Colonic mucosa (tissue), 4 donors: ENCODE results near the gene ACOX1. TPM values are rescaled to one million over a fixed set of nuclear protein-coding genes. Genes with fewer than 3 reads are reported as not detected.

ENCODE experiments used
- DNase-seq: peaks from one replicate; pipeline ENCODE4 v3.0.0-alpha.2; 2020
- H3K27ac ChIP-seq: fragments of 200-600 bp; one replicate; pipeline ENCODE4 v1.8.0; 2021
- H3K27me3 ChIP-seq: fragments of 200-600 bp; one replicate; pipeline ENCODE4 v1.8.0; 2021
- H3K36me3 ChIP-seq: fragments of 200-600 bp; one replicate; pipeline ENCODE4 v1.8.0; 2021
- H3K4me1 ChIP-seq: fragments of 200-600 bp; one replicate; pipeline ENCODE4 v1.8.0; 2021; ENCODE audit warnings: mild to moderate bottlenecking
- H3K4me3 ChIP-seq: fragments of 200-600 bp; one replicate; pipeline ENCODE4 v1.8.0; 2021
- H3K9ac ChIP-seq, 2 donors: one replicate each; pipeline ENCODE4 v1.7.0; 2013; ENCODE audit warnings: control low read depth in 2 of 2, low read depth in 2 of 2, low read length in 2 of 2
- H3K9me3 ChIP-seq: fragments of 200-600 bp; one replicate; pipeline ENCODE4 v1.8.0; 2021
- CTCF ChIP-seq: fragments of 200-600 bp; IDR thresholded peaks from one replicate; pipeline ENCODE4 v1.8.0; 2022; ENCODE audit warnings: antibody characterized with exemption, mild to moderate bottlenecking
- intact Hi-C: fragments of 100-400 bp; cut with DNase I; formaldehyde crosslinking; loops from one replicate; pipeline ENCODE4 v1.14.1; 2022
- total RNA-seq, 2 donors: library from RNA; stranded (reverse); fragmentation: NEBNext Ultra II Directional in 1 of 2; extraction: Animal tissue kit (Norgen Biotek cat#: 25700) in 1 of 2; gene quantifications; one replicate each; pipeline ENCODE4 v1.2.1, GENCODE V29; 2021
- donor health status: healthy.
- donor health status: DM: no; HTN: no; CAD: no.
- donor health status: DM: no; HTN: no; CAD: no.

The ACOX1 gene
- total RNA-seq, 2 donors from 2014 or later, result 110 to 136 TPM

GRCh38 chr17:76007850-76008165 is 28.8 kb upstream of the ACOX1 start:
- intact Hi-C loops, result loop anchor here (2.0 kb wide), 1 partner anchor 101 kb away; no protein-coding TSS in a partner anchor

GRCh38 chr17:76007131-76007849 is 28.3 kb upstream of the ACOX1 start:
- Histone ChIP-seq H3K9ac (no peak overlapping the region), H3K9me3 (no peaks in the 10 kb centered on the region), H3K27ac (no peak overlapping the region), H3K27me3 (no peaks in the 10 kb centered on the region), H3K36me3 (no peaks in the 10 kb centered on the region), H3K4me3 (no peak overlapping the region), H3K4me1 (no peaks in the 10 kb centered on the region)
- no peak for TF ChIP-seq CTCF
- intact Hi-C loops, result loop anchor here (2.0 kb wide), 1 partner anchor 100 kb away; no protein-coding TSS in a partner anchor
- no peak for DNase-seq

More at GRCh38 chr17:76007850-76008165, 28.8 kb upstream of the ACOX1 start:
- H3K27ac ChIP-seq, result no peak overlapping the region
- H3K9ac ChIP-seq, result no peak overlapping the region
- no peak for TF ChIP-seq CTCF
- no peaks in the 10 kb centered on the region for H3K9me3 ChIP-seq
- no peaks in the 10 kb centered on the region for H3K27me3 ChIP-seq
- no peaks in the 10 kb centered on the region for H3K36me3 ChIP-seq
- no peak for DNase-seq
- H3K4me3 ChIP-seq, result no peak overlapping the region
- no peaks in the 10 kb centered on the region for H3K4me1 ChIP-seq

DNA sequence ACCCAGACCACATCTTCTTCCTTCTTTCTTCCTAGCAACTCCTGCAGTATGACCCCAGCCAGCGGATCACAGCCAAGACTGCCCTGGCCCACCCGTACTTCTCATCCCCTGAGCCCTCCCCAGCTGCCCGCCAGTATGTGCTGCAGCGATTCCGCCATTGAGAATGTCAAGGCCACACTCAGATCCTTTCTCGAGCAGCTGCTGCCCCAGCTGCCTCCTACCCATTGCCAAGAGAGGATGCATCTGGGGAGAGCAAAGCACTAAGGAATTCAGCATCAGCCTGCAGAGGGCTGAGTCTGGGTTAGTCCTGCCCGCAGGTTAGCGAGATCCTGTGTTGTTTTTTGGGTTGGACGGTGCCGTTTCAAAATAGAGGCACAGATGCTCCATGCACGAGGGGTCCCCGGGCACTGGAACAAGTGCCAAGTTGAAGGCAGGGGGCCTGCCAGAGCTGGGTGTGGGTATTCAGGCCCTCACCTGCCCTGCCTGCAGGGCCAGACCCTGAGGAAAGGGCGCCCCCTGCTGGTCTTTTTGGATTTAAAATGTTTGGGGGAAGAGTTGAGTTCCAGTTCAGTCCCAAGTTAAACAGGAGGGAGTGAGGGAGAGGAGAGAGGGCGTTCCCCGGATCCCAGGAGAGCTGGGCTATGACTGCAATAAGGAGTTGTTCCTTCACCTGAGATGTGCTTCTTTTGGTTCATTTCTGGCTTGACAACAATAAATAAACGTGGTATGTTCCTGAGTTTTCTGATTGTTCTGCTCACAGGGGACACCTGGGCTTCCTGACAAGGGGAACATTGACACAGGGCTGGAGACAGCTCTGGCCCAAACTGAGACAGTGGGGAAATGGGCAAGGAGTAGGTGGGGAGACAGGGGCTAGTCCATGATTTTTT is 26.5 kb upstream of the ACOX1 start:
- Histone ChIP-seq H3K27ac (no peak overlapping the region), H3K4me1 (peaks cover 4% of the 10 kb centered on the region), H3K36me3 (no peaks in the 10 kb centered on the region), H3K9me3 (no peaks in the 10 kb centered on the region), H3K4me3 (no peak overlapping the region), H3K27me3 (no peaks in the 10 kb centered on the region), H3K9ac (no peak overlapping the region)
- peak; percentile 95 for DNase-seq
- peak; percentile 78 for TF ChIP-seq CTCF
- intact Hi-C loops, result loop anchor here (2.0 kb wide), 1 partner anchor 99 kb away; no protein-coding TSS in a partner anchor

DNA sequence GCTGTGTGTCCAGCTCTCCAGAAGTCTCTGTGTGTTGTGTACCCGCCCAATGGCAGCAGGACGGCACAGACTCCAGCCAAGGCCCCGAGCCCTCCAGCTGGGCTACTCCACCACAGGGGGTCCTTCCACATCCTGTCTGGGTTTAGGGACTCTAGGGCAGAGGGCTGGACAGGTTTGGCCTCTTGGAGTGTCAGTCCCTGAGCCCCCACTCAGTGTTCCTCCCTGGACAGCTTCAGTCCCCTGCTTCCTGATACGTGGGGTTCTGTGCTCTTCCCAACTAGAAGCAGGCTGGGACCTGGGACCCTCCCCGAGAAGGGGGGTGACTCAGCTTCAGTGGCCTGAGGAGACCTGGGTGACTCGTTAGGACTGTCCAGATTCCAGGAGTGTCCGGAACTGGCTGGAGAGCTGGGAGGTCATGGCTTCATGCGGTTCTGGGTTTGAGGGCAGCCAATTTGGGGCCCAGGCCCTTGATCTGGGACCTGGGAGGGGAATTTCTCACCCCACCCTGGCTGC is 25.8 kb upstream of the ACOX1 start:
- no peak overlapping the region for H3K4me3 ChIP-seq
- TF ChIP-seq CTCF, result no peak
- no peaks in the 10 kb centered on the region for H3K9me3 ChIP-seq
- H3K36me3 ChIP-seq, result no peaks in the 10 kb centered on the region
- no peak overlapping the region for H3K27ac ChIP-seq
- H3K4me1 ChIP-seq, result peaks cover 5% of the 10 kb centered on the region
- H3K27me3 ChIP-seq, result no peaks in the 10 kb centered on the region
- intact Hi-C loops, result no loop called here
- DNase-seq, result no peak
- peak overlapping the region in 1 of 2 donors; percentile 3 for H3K9ac ChIP-seq

DNA sequence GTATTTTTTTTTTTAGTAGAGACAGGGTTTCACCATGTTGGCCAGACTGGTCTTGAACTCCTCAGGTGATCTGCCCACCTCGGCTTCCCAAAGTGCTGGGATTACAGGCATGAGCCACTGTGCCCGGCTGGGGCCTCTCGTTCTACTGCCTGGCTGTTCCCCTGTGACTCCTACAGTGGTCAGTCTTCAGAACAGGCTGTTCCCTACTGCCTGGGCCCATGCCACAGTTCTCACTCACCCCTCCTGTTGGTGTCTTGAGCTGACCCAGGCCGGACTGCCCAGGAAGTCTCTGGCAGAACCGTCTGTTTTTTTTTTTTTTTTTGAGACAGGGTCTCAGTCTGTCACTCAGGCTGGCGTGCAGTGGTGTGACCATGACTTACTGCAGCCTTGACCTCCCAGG is 24.9 kb upstream of the ACOX1 start:
- H3K9ac ChIP-seq, result no peak overlapping the region
- intact Hi-C loops, result no loop called here
- DNase-seq, result no peak
- H3K27me3 ChIP-seq, result no peaks in the 10 kb centered on the region
- TF ChIP-seq CTCF, result no peak
- no peaks in the 10 kb centered on the region for H3K36me3 ChIP-seq
- H3K27ac ChIP-seq, result peak overlapping the region; percentile 48
- no peak overlapping the region for H3K4me3 ChIP-seq
- no peaks in the 10 kb centered on the region for H3K9me3 ChIP-seq
- peaks cover 7% of the 10 kb centered on the region for H3K4me1 ChIP-seq
